Large intestine (tissue), 3 donors: ENCODE data around the gene MLKL. TPM values are rescaled to one million over a fixed set of nuclear protein-coding genes. Genes with fewer than 3 reads are reported as not detected.
"Not testable (repeated sequence)": the region's sequence is repeated elsewhere in the genome, so short reads cannot be mapped to it uniquely, and the experiment has no call there.

Source experiments
- DNase-seq, 2 donors: peaks; one replicate each; pipeline versions ENCODE4 v3.0.0 to v3.0.0-alpha.2; 2013
- H3K27ac ChIP-seq: one replicate; pipeline ENCODE4 v1.5.1; 2013; ENCODE audit warnings: low read length
- H3K27me3 ChIP-seq: 2 replicates; pipeline ENCODE4 v1.6.1; 2013; ENCODE audit warnings: low read length; ENCODE audit not compliant: control insufficient read depth, insufficient read depth
- H3K36me3 ChIP-seq: 2 replicates; pipeline ENCODE4 v1.6.1; 2013; ENCODE audit warnings: low read length; ENCODE audit not compliant: control insufficient read depth, insufficient read depth
- H3K4me1 ChIP-seq: one replicate; pipeline ENCODE4 v1.6.1; 2013; ENCODE audit warnings: low read length; ENCODE audit not compliant: control insufficient read depth, insufficient read depth
- H3K4me3 ChIP-seq: one replicate; pipeline ENCODE4 v1.5.1; 2013; ENCODE audit warnings: low read length
- H3K9me3 ChIP-seq: one replicate; pipeline ENCODE4 v1.6.1; 2013; ENCODE audit warnings: mild to moderate bottlenecking, low read depth, low read length, moderate library complexity; ENCODE audit not compliant: control insufficient read depth
- WGBS: methylation state at CpG from one replicate; pipeline ENCODE4 v1.1.5; 2013; ENCODE audit warnings: low lambda C conversion rate; ENCODE audit not compliant: insufficient coverage; 5-methylcytosine and 5-hydroxymethylcytosine counted together
- polyA plus RNA-seq: library from polyadenylated mRNA; unstranded; fragments of 120-200 nt; gene quantifications from one replicate; pipeline ENCODE4 v1.2.1, GENCODE V29; 2013

The MLKL gene
- polyA plus RNA-seq, 1 donor = 9.6 TPM

GRCh38 chr16:74673876-74674275, 26.8 kb downstream of the MLKL start:
- H3K27ac ChIP-seq = no peak overlapping the region
- H3K4me1 ChIP-seq = no peaks in the 10 kb centered on the region
- WGBS = no CpG with 5 or more reads among the region's 3 CpGs
- H3K9me3 ChIP-seq = no peaks in the 10 kb centered on the region
- H3K36me3 ChIP-seq = peaks cover 7% of the 10 kb centered on the region
- no peak for DNase-seq
- H3K27me3 ChIP-seq = no peaks in the 10 kb centered on the region
- no peak overlapping the region for H3K4me3 ChIP-seq

- H3K9me3 ChIP-seq, H3K27me3 ChIP-seq, H3K27ac ChIP-seq, H3K4me3 ChIP-seq, H3K4me1 ChIP-seq, DNase-seq: not testable (repeated sequence)
- H3K36me3 ChIP-seq = peaks cover 18% of the 10 kb centered on the region
- WGBS = no CpG with 5 or more reads among the region's 10 CpGs
These were observed 31.8 kb downstream of the MLKL start for GRCh38 chr16:74668877-74669276.

- peaks cover 31% of the 10 kb centered on the region for H3K36me3 ChIP-seq
- no peaks in the 10 kb centered on the region for H3K9me3 ChIP-seq
- H3K27ac ChIP-seq = peak overlapping the region; percentile 7
- H3K4me3 ChIP-seq = peak overlapping the region; percentile 91
- peak in 1 of 2 donors; percentile 62 for DNase-seq
- no peaks in the 10 kb centered on the region for H3K27me3 ChIP-seq
- no peaks in the 10 kb centered on the region for H3K4me1 ChIP-seq
- WGBS = 0% methylated on average over 3 of the region's 23 CpGs
These were observed 33.4 kb downstream of the MLKL start for GRCh38 chr16:74667255-74667700.

GRCh38 chr16:74666425-74667254, 34.0 kb downstream of the MLKL start, which contains the start of gene RFWD3:
Gene RFWD3 (minus strand): TSS chr16:74666877. CDS start chr16:74661449, 5,428 bp downstream.
- peak; percentile 98 to 99 for DNase-seq
- Histone ChIP-seq H3K27ac (peak within 1 kb of the TSS; percentile 73), H3K4me1 (no peaks in the 10 kb centered on the region), H3K4me3 (peak within 1 kb of the TSS; percentile 91), H3K9me3 (no peaks in the 10 kb centered on the region), H3K27me3 (no peaks in the 10 kb centered on the region), H3K36me3 (peaks cover 27% of the 10 kb centered on the region)
- WGBS = no CpG with 5 or more reads among the region's 63 CpGs

GRCh38 chr16:74666010-74666421, 34.6 kb downstream of the MLKL start:
- peak overlapping the region; percentile 91 for H3K4me3 ChIP-seq
- H3K4me1 ChIP-seq = no peaks in the 10 kb centered on the region
- peaks cover 30% of the 10 kb centered on the region for H3K36me3 ChIP-seq
- peak overlapping the region; percentile 73 for H3K27ac ChIP-seq
- WGBS = 13% methylated on average over 4 of the region's 8 CpGs
- no peaks in the 10 kb centered on the region for H3K27me3 ChIP-seq
- H3K9me3 ChIP-seq = no peaks in the 10 kb centered on the region
- no peak for DNase-seq

- DNase-seq = no peak
- H3K9me3 ChIP-seq = no peaks in the 10 kb centered on the region
- H3K36me3 ChIP-seq = peaks cover 67% of the 10 kb centered on the region
- WGBS = no CpG with 5 or more reads among the region's 5 CpGs
- no peaks in the 10 kb centered on the region for H3K4me1 ChIP-seq
- no peak overlapping the region for H3K4me3 ChIP-seq
- no peak overlapping the region for H3K27ac ChIP-seq
- H3K27me3 ChIP-seq = no peaks in the 10 kb centered on the region
These were observed 39.6 kb downstream of the MLKL start for GRCh38 chr16:74661064-74661463.

- peaks cover 69% of the 10 kb centered on the region for H3K36me3 ChIP-seq
- H3K27ac ChIP-seq = no peak overlapping the region
- no peak overlapping the region for H3K4me3 ChIP-seq
- no peak for DNase-seq
- no peaks in the 10 kb centered on the region for H3K4me1 ChIP-seq
- H3K27me3 ChIP-seq = no peaks in the 10 kb centered on the region
- H3K9me3 ChIP-seq = no peaks in the 10 kb centered on the region
- WGBS = 88% methylated on average over 2 of the region's 4 CpGs
These were observed 40.3 kb downstream of the MLKL start for GRCh38 chr16:74660383-74660782.

- Histone ChIP-seq H3K4me3 (no peak overlapping the region), H3K27ac (no peak overlapping the region), H3K27me3 (no peaks in the 10 kb centered on the region), H3K4me1 (no peaks in the 10 kb centered on the region), H3K36me3 (peaks cover 63% of the 10 kb centered on the region), H3K9me3 (no peaks in the 10 kb centered on the region)
- no peak for DNase-seq
- no CpG with 5 or more reads among the region's 2 CpGs for WGBS
These were observed 41.6 kb downstream of the MLKL start for GRCh38 chr16:74659041-74659440.

GRCh38 chr16:74657870-74658642, 42.6 kb downstream of the MLKL start:
- Histone ChIP-seq H3K36me3 (peaks cover 57% of the 10 kb centered on the region), H3K4me3 (no peak overlapping the region), H3K27me3 (no peaks in the 10 kb centered on the region), H3K27ac (no peak overlapping the region), H3K9me3 (no peaks in the 10 kb centered on the region), H3K4me1 (no peaks in the 10 kb centered on the region)
- no peak for DNase-seq
- WGBS = 100% methylated on average over 1 of the region's 5 CpGs

GRCh38 chr16:74654536-74655050, 46.1 kb downstream of the MLKL start:
- H3K4me1 ChIP-seq = no peaks in the 10 kb centered on the region
- H3K36me3 ChIP-seq = peaks cover 53% of the 10 kb centered on the region
- no peak overlapping the region for H3K4me3 ChIP-seq
- no CpG with 5 or more reads among the region's 3 CpGs for WGBS
- no peaks in the 10 kb centered on the region for H3K9me3 ChIP-seq
- no peaks in the 10 kb centered on the region for H3K27me3 ChIP-seq
- no peak for DNase-seq
- H3K27ac ChIP-seq = no peak overlapping the region
